CD14-positive monocyte (primary cell): Measurements from ENCODE around the gene ARHGAP30. TPM values are rescaled to one million over a fixed set of nuclear protein-coding genes. Genes with fewer than 3 reads are reported as not detected.
"Not testable (repeated sequence)": the region's sequence is repeated elsewhere in the genome, so short reads cannot be mapped to it uniquely, and the experiment has no call there.

Experiments used
- DNase-seq, 3 donors: peaks; one replicate each; pipeline ENCODE4 v3.0.0-alpha.2; 2011 to 2022
- H2AFZ ChIP-seq: 2 replicates; pipeline ENCODE4 v1.6.0; 2012; ENCODE audit warnings: mild to moderate bottlenecking, low read depth, low read length, inconsistent platforms; ENCODE audit not compliant: insufficient read depth, poor library complexity, severe bottlenecking
- H3K27ac ChIP-seq, 2 donors: 1 replicate in 1 of 2; 2 replicates in 1 of 2; pipeline ENCODE4 v1.5.1; 2012 to 2013; ENCODE audit warnings: low read length in 2 of 2, control low read depth in 1 of 2, inconsistent platforms in 1 of 2, low read depth in 1 of 2, mild to moderate bottlenecking in 1 of 2
- H3K27me3 ChIP-seq, 2 donors: one replicate each; pipeline versions ENCODE4 v1.6.0 to v1.6.1; 2011 to 2013; ENCODE audit warnings: low read length in 2 of 2; ENCODE audit not compliant: control insufficient read depth in 2 of 2, insufficient read depth in 2 of 2
- H3K36me3 ChIP-seq, 2 donors: replicated peaks in 1 of 2; 1 replicate in 1 of 2; 2 replicates in 1 of 2; pipeline versions ENCODE4 v1.5.1 to v1.6.1; 2012 to 2013; ENCODE audit warnings: low read length in 2 of 2, control low read depth in 1 of 2, inconsistent platforms in 1 of 2, mild to moderate bottlenecking in 1 of 2; ENCODE audit not compliant: insufficient read depth in 2 of 2, control insufficient read depth in 1 of 2
- H3K4me1 ChIP-seq, 2 donors: 1 replicate in 1 of 2; 2 replicates in 1 of 2; pipeline versions ENCODE4 v1.5.1 to v1.6.1; 2012 to 2013; ENCODE audit warnings: low read length in 2 of 2, control low read depth in 1 of 2, inconsistent platforms in 1 of 2, mild to moderate bottlenecking in 1 of 2, moderate library complexity in 1 of 2; ENCODE audit not compliant: insufficient read depth in 2 of 2, control insufficient read depth in 1 of 2
- H3K4me2 ChIP-seq: replicated peaks from 2 replicates; pipeline ENCODE3; 2012; ENCODE audit warnings: low read length, moderate library complexity, mild to moderate bottlenecking; ENCODE audit not compliant: poor library complexity, severe bottlenecking; ENCODE audit errors: extremely low read depth
- H3K4me3 ChIP-seq, 3 experiments: fragments of 200-600 bp in 1 of 3; sonication (generic) in 1 of 3; replicated peaks in 1 of 3; 1 replicate in 2 of 3; 2 replicates in 1 of 3; pipeline ENCODE4 v1.5.1; 2011 to 2013; ENCODE audit warnings: low read length in 3 of 3, mild to moderate bottlenecking in 3 of 3, control low read depth in 2 of 3, low read depth in 2 of 3, inconsistent platforms in 1 of 3, moderate library complexity in 1 of 3
- H3K79me2 ChIP-seq: 2 replicates; pipeline ENCODE4 v1.6.0; 2012; ENCODE audit warnings: mild to moderate bottlenecking, control low read depth, inconsistent platforms, low read length, moderate library complexity; ENCODE audit not compliant: insufficient read depth
- H3K9ac ChIP-seq: 2 replicates; pipeline ENCODE4 v1.6.0; 2017; ENCODE audit warnings: low read length, mild to moderate bottlenecking; ENCODE audit not compliant: insufficient read depth, poor library complexity, severe bottlenecking
- H3K9me3 ChIP-seq, 2 donors: replicated peaks in 1 of 2; 1 replicate in 1 of 2; 2 replicates in 1 of 2; pipeline versions ENCODE4 v1.5.1 to v1.6.1; 2012 to 2013; ENCODE audit warnings: low read length in 2 of 2, control low read depth in 1 of 2; ENCODE audit not compliant: control insufficient read depth in 1 of 2, insufficient read depth in 1 of 2
- H4K20me1 ChIP-seq: 2 replicates; pipeline ENCODE4 v1.6.0; 2012; ENCODE audit warnings: mild to moderate bottlenecking, low read length, control low read depth, moderate library complexity; ENCODE audit not compliant: insufficient read depth
- H3K27ac Mint-ChIP-seq, 7 donors: one replicate each; pipeline ENCODE4 v1.8.0; 2020; ENCODE audit warnings: mild to moderate bottlenecking in 7 of 7, mixed read lengths in 7 of 7, moderate library complexity in 6 of 7, inconsistent platforms in 2 of 7
- H3K27me3 Mint-ChIP-seq, 3 donors: one replicate each; pipeline ENCODE4 v1.8.0; 2021 to 2022; ENCODE audit warnings: low read depth in 3 of 3, mild to moderate bottlenecking in 3 of 3, mixed read lengths in 3 of 3, moderate library complexity in 3 of 3, inconsistent platforms in 1 of 3
- H3K36me3 Mint-ChIP-seq, 2 donors: one replicate each; pipeline ENCODE4 v1.8.0; 2020; ENCODE audit warnings: mixed read lengths in 2 of 2, inconsistent platforms in 1 of 2, mild to moderate bottlenecking in 1 of 2
- H3K4me1 Mint-ChIP-seq: one replicate; pipeline ENCODE4 v1.8.0; 2020; ENCODE audit warnings: mild to moderate bottlenecking, mixed read lengths
- H3K4me3 Mint-ChIP-seq, 2 donors: one replicate each; pipeline ENCODE4 v1.8.0; 2020; ENCODE audit warnings: mild to moderate bottlenecking in 2 of 2, mixed read lengths in 2 of 2, moderate library complexity in 1 of 2
- H3K9me3 Mint-ChIP-seq, 7 donors: one replicate each; pipeline ENCODE4 v1.8.0; 2020 to 2022; ENCODE audit warnings: mixed read lengths in 7 of 7, mild to moderate bottlenecking in 6 of 7, moderate library complexity in 6 of 7, inconsistent platforms in 2 of 7
- CTCF ChIP-seq: fragments of 200-600 bp; IDR thresholded peaks from one replicate; pipeline ENCODE4 v1.8.0; 2022; ENCODE audit warnings: antibody characterized with exemption, mild to moderate bottlenecking
- WGBS: methylation state at CpG from one replicate; pipeline ENCODE4 v1.1.5; 2013; ENCODE audit warnings: missing lambda C conversion rate; ENCODE audit not compliant: insufficient coverage; 5-methylcytosine and 5-hydroxymethylcytosine counted together
- intact Hi-C, 2 donors: fragments of 100-400 bp; cut with micrococcal nuclease; formaldehyde crosslinking; loops; one replicate each; pipeline versions ENCODE4 v1.15.0 to v1.15.1; 2023
- polyA plus RNA-seq, 3 donors: library from polyadenylated mRNA; depleted of rRNA in 1 of 3; unstranded in 2 of 3; stranded (reverse) in 1 of 3; fragments of 300-500 nt in 2 of 3; fragments of >200 nt in 1 of 3; fragmentation: Illumina TruSeq in 2 of 3; gene quantifications; 1 replicate in 2 of 3; 2 replicates in 1 of 3; pipeline ENCODE4 v1.2.3, GENCODE V29; 2012 to 2021

The ARHGAP30 gene
- polyA plus RNA-seq, 3 donors: 101 to 140 (median 129) TPM

- no peak for TF ChIP-seq CTCF
- Histone ChIP-seq H3K27me3 (no peaks in the 10 kb centered on the region), H3K79me2 (no peaks in the 10 kb centered on the region), H3K4me2 (no peak overlapping the region), H3K9ac (no peak overlapping the region), H3K4me1 (peaks cover 4 to 6% of the 10 kb centered on the region in 2 donors), H3K36me3 (no peaks in the 10 kb centered on the region), H3K9me3 (no peaks in the 10 kb centered on the region), H2AFZ (no peak overlapping the region), H3K4me3 (no peak overlapping the region), H3K27ac (no peak overlapping the region), H4K20me1 (no peaks in the 10 kb centered on the region)
- Mint-ChIP-seq H3K4me1 (peaks cover 16% of the 10 kb centered on the region), H3K27ac (peak overlapping the region in 1 of 7 donors; percentile 43), H3K27me3 (peaks cover 0 to 2% (median 2%) of the 10 kb centered on the region in 3 donors), H3K36me3 (peaks cover 0 to 2% of the 10 kb centered on the region in 2 donors), H3K4me3 (no peak overlapping the region), H3K9me3 (peaks cover 0 to 4% (median 0%) of the 10 kb centered on the region in 7 donors)
- DNase-seq: no peak
- intact Hi-C loops: no loop called here
- WGBS: 71% methylated on average over 1 of the region's 2 CpGs
Measured at GRCh38 chr1:161031874-161032273, 37.8 kb downstream of the ARHGAP30 start.

GRCh38 chr1:161029466-161029865 is 40.2 kb downstream of the ARHGAP30 start:
- 96% methylated on average over 20 of the region's 32 CpGs for WGBS
- H3K36me3 ChIP-seq, H3K36me3 Mint-ChIP-seq, H3K9me3 ChIP-seq, H3K4me1 ChIP-seq, H3K27ac Mint-ChIP-seq, H3K27me3 Mint-ChIP-seq, H3K27me3 ChIP-seq, H3K9ac ChIP-seq, H3K4me3 Mint-ChIP-seq, H3K9me3 Mint-ChIP-seq, H4K20me1 ChIP-seq, DNase-seq, H3K4me3 ChIP-seq, H3K79me2 ChIP-seq, intact Hi-C loops, H3K27ac ChIP-seq, H2AFZ ChIP-seq, H3K4me2 ChIP-seq: not testable (repeated sequence)
- peaks cover 19% of the 10 kb centered on the region for H3K4me1 Mint-ChIP-seq

DNA sequence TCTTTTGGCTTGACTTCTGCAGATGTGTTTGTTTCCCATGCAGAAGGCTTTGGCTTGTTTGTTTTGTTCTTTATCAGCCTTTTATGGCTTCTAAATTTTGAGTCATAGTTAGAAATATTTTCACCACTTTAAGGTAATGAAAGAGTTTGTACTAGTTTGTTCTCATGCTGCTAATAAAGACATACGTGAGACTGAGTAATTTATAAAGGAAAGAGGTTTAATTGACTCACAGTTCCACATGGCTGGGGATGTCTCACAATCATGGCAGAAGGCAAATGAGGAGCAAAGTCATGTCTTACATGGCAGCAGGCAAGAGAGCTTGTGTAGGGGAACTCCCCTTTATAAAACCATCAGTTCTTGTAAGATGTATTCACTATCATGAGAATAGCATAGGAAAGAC is 42.7 kb downstream of the ARHGAP30 start:
- H4K20me1 ChIP-seq, H2AFZ ChIP-seq, H3K27ac Mint-ChIP-seq, H3K4me3 ChIP-seq, H3K36me3 Mint-ChIP-seq, DNase-seq, H3K36me3 ChIP-seq, H3K4me3 Mint-ChIP-seq, H3K27ac ChIP-seq, H3K9me3 ChIP-seq, H3K9ac ChIP-seq, H3K9me3 Mint-ChIP-seq, H3K79me2 ChIP-seq, H3K4me2 ChIP-seq, H3K4me1 Mint-ChIP-seq, intact Hi-C loops, H3K27me3 ChIP-seq, H3K27me3 Mint-ChIP-seq, H3K4me1 ChIP-seq: not testable (repeated sequence)
- WGBS: no CpG with 5 or more reads among the region's 1 CpG

GRCh38 chr1:161022432-161022831 is 47.3 kb downstream of the ARHGAP30 start:
- H3K4me2 ChIP-seq, H3K27ac ChIP-seq, H3K4me3 Mint-ChIP-seq, H3K36me3 ChIP-seq, intact Hi-C loops, H3K9ac ChIP-seq, DNase-seq, H3K9me3 Mint-ChIP-seq, H3K9me3 ChIP-seq, H3K27me3 ChIP-seq, H2AFZ ChIP-seq, H4K20me1 ChIP-seq, H3K4me3 ChIP-seq, H3K36me3 Mint-ChIP-seq: not testable (repeated sequence)
- WGBS: 100% methylated on average over 5 of the region's 12 CpGs
- Histone ChIP-seq H3K4me1 (peaks cover 39 to 40% of the 10 kb centered on the region in 2 donors), H3K79me2 (peaks cover 23% of the 10 kb centered on the region)
- H3K27ac Mint-ChIP-seq: peak overlapping the region in 1 of 7 donors; percentile 37
- H3K4me1 Mint-ChIP-seq: peaks cover 43% of the 10 kb centered on the region
- H3K27me3 Mint-ChIP-seq: peaks cover 1 to 12% (median 2%) of the 10 kb centered on the region in 3 donors
